Amniotic epithelial cell (primary cell): ENCODE results near the gene LILRB2.
"Not testable (repeated sequence)": the region's sequence is repeated elsewhere in the genome, so short reads cannot be mapped to it uniquely, and the experiment has no call there.

ENCODE experiments used
- DNase-seq: peaks from one replicate; pipeline ENCODE4 v3.0.0-alpha.2; 2010; ENCODE audit warnings: low read depth

The LILRB2 gene

GRCh38 chr19:54281007-54281728 lies at the start of gene LILRB2:
Gene LILRB2, minus strand, starts transcription at chr19:54281110. Its CDS starts 614 bp downstream, at chr19:54280496.
- DNase-seq: no peak

DNA sequence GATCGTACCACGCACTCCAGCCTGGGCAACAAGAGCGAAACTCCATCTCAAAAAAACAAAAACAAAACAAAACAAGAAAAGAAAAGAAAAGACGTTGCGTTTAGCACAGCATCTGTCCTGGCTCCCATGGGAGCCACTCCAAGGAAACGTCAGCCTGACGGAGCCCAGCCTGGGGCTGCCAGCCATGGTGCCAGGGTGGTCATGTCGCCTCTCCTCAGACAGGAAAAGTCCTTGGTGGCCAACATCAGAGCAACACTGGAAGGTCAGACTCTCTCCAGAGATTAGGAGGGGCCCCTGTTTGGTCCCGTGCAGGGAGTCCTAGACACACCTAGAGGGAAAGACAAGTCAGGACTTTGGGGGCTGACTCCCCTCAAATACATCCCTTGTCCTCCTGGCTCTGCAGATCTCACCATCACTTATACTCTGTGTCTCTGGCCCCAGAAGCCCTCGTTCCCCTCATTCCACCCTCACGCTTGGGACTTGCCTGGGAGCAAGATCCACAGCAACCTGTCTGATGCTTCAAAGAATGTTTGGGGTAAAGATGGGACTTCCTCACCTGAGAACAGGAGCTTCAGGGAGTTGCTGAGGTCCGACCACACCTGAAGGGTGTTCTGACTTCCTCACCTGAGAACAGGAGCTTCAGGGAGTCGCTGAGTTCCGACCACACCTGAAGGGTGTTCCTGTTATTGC lies 48.7 kb upstream of the LILRB2 start:
- DNase-seq: no peak

DNA sequence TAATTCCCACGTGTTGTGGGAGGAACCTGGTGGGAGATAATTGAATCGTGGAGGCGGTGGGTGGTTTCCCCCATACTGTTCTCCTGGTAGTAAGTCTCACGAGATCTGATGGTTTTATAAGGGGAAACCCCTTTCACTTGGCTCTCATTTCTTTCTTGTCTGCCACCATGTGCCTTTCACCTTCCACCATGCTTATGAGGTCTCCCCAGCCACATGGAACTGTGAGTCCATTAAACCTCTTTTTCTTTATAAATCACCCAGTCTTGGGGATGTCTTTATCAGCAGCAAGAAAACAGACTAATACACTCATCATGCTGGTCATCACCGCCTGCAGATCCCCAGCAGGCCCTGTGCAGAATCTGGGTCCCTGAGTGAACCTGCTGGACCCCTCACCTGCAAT lies 47.9 kb upstream of the LILRB2 start:
- DNase-seq: not testable (repeated sequence)

GRCh38 chr19:54325631-54326030 lies 44.7 kb upstream of the LILRB2 start:
- no peak for DNase-seq

DNA sequence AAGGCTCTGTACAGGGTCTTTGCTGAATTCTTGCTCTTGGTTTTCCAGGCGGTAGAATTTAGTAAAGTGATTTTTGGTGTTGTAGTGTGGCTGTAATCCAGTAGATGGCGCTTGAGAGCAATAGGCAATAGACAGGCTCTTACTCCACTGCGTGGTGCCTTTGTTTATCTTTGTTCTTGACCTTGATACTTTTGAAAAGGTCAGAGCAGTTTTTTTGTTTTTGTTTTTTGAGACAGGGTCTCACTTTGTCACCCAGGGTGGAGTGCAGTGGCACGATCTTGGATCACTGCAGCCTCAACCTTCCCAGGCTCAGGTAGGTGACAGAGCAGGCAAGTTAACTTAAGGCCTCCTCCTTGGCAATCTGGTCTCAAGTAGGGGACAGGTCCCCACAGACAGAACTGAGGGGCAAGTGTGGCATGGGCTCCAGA lies 44.3 kb upstream of the LILRB2 start:
- peak; percentile 14 for DNase-seq

- no peak for DNase-seq
Measured at GRCh38 chr19:54324071-54324470, 43.2 kb upstream of the LILRB2 start.

DNA sequence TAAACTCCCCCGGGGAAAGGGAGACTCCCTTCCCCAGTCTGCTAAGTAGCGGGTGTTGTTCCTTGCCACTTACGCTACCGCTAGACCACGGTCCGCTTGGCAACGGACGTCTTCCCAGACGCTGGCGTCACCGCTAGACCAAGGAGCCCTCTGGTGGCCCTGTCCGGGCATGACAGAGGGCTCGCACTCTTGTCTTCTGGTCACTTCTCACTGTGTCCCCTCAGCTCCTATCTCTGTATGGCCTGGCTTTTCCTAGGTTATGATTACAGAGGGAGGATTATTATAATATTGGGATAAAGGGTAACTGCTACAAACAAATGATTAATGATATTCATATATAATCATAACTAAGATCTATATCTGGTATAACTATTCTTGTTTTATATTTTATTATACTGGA lies 42.0 kb upstream of the LILRB2 start:
- not testable (repeated sequence) for DNase-seq

- not testable (repeated sequence) for DNase-seq
Measured at GRCh38 chr19:54322295-54322694, 41.4 kb upstream of the LILRB2 start.

DNA sequence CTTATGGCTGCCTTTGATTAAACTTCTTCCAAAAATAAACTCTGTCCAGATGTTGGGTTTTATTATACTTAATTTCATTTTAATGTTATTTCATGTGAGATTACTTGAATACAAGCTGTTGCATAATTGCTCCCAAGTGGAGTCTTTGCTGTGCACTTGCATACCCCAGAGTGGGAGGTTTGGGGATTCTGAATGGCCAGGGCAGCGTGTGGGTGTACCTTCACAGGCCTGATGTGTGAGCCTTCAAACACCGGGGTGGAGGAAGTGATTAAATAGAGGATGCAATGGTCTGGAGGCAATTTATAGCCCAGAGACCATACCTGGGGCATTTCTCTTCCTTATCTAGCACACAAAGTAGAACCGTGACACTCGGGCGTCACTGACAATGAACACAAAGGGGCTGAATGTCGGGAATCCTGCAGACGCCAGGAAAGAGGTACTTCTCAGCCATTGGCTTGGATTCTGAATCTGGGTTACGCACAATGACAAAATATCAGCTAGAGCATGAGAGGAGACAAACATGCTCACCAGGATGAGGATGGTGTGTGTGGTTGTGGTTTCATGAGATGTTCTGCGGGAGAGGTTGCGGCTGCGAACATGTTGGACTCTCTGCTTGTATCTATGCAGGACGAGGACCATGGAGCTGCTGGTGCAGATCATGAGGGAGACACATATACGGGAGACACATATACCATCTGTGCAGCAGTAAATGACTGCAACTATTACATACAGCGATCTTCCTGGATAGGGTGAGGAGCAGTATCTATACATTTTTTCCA lies 39.2 kb upstream of the LILRB2 start:
- no peak for DNase-seq

DNA sequence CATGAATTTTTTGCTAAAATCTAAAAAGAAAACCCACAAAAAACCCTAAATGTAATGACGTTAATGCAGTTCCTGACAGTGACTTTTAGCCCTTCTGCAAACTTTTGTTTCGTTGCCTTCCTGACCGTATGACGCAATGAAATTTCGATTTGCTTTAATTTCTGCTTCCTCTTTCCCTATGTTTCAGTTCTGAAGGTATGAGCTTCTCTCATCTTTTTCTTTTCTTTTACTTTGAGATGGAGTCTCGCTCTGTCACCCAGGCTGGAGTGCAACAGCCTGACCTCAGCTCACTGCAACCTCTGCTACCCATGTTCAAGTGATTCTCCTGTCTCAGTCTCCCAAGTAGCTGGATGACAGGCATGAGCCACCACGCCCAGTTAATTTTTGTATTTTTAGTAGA lies 38.1 kb upstream of the LILRB2 start:
- DNase-seq: no peak

GRCh38 chr19:54317965-54318240 lies 37.0 kb upstream of the LILRB2 start:
- DNase-seq: no peak

GRCh38 chr19:54317108-54317964 lies 36.4 kb upstream of the LILRB2 start:
- DNase-seq: no peak

- no peak for DNase-seq
Measured at GRCh38 chr19:54316746-54317107, 35.8 kb upstream of the LILRB2 start.

- no peak for DNase-seq
Measured at GRCh38 chr19:54315956-54316355, 35.0 kb upstream of the LILRB2 start.

GRCh38 chr19:54312436-54313377 lies 31.8 kb upstream of the LILRB2 start, which contains the start of gene LILRA5:
Gene LILRA5, minus strand, starts transcription at chr19:54313166. Its CDS starts 147 bp downstream, at chr19:54313019.
- no peak for DNase-seq

DNA sequence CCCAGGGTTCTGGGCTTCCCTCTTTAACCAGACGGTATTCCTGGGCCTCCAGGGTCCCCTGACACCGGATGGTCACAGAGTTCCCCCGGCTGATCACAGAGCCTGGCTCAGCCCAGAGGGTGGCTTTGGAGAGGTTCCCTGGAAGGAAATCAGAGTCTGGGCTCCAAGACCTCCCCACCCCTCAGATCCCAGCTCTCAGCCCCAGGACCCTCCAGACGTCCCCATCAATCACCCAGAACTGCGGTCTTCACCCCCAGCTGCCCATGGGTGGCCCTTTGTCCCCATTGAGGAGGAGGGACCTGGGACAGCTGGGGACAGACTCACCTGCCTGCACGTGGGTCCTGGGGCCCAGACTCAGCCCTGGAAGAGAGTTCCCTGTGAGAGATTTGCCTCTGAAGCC lies 31.1 kb upstream of the LILRB2 start:
- DNase-seq: no peak

DNA sequence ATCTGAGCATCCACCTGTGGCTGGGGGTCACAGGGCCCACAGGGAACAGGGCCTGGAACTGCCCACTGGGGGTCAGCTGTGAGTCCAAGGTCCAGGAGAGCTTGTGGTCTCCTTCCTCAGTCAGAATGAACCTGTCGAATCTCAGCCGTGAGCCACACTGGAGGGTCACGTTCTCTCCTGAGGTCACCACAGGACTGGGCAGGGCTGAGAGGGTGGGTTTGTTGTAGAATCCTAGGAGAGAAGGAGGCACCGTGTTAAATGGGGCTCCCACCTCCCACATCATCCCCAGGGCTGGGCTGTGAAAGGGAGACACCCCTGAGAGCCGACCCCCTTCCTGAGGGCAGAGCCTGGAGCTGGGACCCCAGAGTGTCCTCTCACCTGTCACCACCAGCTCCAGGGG lies 30.6 kb upstream of the LILRB2 start:
- DNase-seq: no peak

GRCh38 chr19:54310543-54310942 lies 29.6 kb upstream of the LILRB2 start:
- DNase-seq: no peak

- no peak for DNase-seq
Measured at GRCh38 chr19:54309811-54310210, 28.9 kb upstream of the LILRB2 start.

DNA sequence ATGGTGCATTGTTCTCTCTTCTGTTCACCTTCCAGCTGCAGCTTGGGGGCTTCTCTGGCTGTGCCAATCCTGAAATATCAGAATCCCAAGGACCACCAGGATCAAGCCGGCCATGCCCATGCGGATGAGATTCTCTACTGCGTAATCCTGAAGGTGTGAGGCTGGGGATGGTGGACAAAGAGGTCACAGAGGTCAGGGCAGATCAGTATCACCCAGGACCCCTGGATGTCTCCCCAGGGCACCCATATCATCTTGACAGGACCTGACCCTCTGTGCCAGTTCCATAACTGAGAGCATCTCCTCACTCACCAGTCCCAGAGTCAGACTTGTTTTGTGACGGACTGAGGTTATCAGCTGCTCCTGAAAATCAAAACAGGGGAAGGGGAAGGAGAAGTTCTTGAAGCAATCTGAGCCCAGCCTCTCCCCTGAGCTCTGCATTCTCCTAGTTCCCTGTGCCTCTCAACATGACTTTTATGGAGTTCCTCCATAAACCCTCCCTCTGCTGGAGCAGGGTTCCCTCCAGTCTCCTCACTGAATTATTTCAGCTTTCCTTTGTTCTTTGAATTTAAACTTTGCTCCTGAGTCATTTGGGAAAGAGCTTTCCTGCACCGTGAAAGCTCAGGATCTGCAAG lies 26.6 kb upstream of the LILRB2 start:
- no peak for DNase-seq
